ENCODE results near the gene ZNF213. TPM values are rescaled to one million over a fixed set of nuclear protein-coding genes. Genes with fewer than 3 reads are reported as not detected.

ZNF213 gene
- total and polyA plus RNA-seq, 2 experiments from 2014 or later = 2.9 to 10.4 TPM

GRCh38 chr16:3147757-3148104 is 12.9 kb downstream of the ZNF213 start:
- ATAC-seq (no peak), DNase-seq (ENCODE audit: low spot score) (no peak)
- no peak overlapping the region for H3K4me3 Mint-ChIP-seq
- H3K4me1 ChIP-seq (ENCODE audit: insufficient read depth) = peaks cover 5% of the 10 kb centered on the region; the same call in 1 of the 2 replicates
- no peak overlapping the region for H3K4me2 ChIP-seq
- TF ChIP-seq JUNB (IDR thresholded peaks at IDR 0.05; ENCODE audit: unreplicated experiment) (no peak), CTCF (conservative IDR thresholded peaks at IDR 0.05; ENCODE audit: low read depth in 2 of 2) (no peak), ETS1 (IDR thresholded peaks at IDR 0.05) (no peak), NANOG (IDR thresholded peaks at IDR 0.05; ENCODE audit: borderline replicate concordance) (no peak), ZNF114 (CRISPR knock-in tag; IDR thresholded peaks at IDR 0.05) (no peak), EZH2 (IDR thresholded peaks at IDR 0.05; ENCODE audit: low read depth, unreplicated experiment) (no peak), ZNF462 (CRISPR knock-in tag; IDR thresholded peaks at IDR 0.05) (no peak), EZH2phosphoT487 (IDR thresholded peaks at IDR 0.05; ENCODE audit: unreplicated experiment) (no peak), REST (IDR thresholded peaks at IDR 0.05; ENCODE audit: unreplicated experiment) (no peak), CREB1 (CRISPR knock-in tag; IDR thresholded peaks at IDR 0.05; ENCODE audit: low read depth) (no peak), POLR2AphosphoS5 (IDR thresholded peaks at IDR 0.05; ENCODE audit: low read depth) (no peak), ZNF331 (CRISPR knock-in tag; IDR thresholded peaks at IDR 0.05; ENCODE audit: low read depth) (no peak), STAT1 (IDR thresholded peaks at IDR 0.05; ENCODE audit: unreplicated experiment) (no peak)
- H3K36me3 ChIP-seq (ENCODE audit: insufficient read depth) = no peaks in the 10 kb centered on the region
- no peak overlapping the region for H3K27ac Mint-ChIP-seq
- H3K36me3 Mint-ChIP-seq (ENCODE audit: low read depth) = peaks cover 5% of the 10 kb centered on the region; the same call in 2 of the 3 replicates
- H3K27me3 Mint-ChIP-seq (ENCODE audit: insufficient read depth, low read depth, poor library complexity) = peaks cover 32% of the 10 kb centered on the region
- H3K79me2 ChIP-seq (replicated peaks; ENCODE audit: insufficient read depth) = no peaks in the 10 kb centered on the region
- H2AFZ ChIP-seq = no peak overlapping the region
- H3K4me1 Mint-ChIP-seq = peaks cover 10% of the 10 kb centered on the region
- H3K4me3 ChIP-seq = no peak overlapping the region
- no peak overlapping the region for H3K27ac ChIP-seq (ENCODE audit: low read depth)
- H3K27me3 ChIP-seq (ENCODE audit: insufficient read depth) = peaks cover 16% of the 10 kb centered on the region
- H3K9me3 Mint-ChIP-seq = peaks cover 9% of the 10 kb centered on the region
- no peaks in the 10 kb centered on the region for H3K9me2 ChIP-seq (ENCODE audit: insufficient read depth)
- H3F3A ChIP-seq (replicated peaks; ENCODE audit: low read depth) = peaks cover 27% of the 10 kb centered on the region
- no peaks in the 10 kb centered on the region for H4K20me1 ChIP-seq (replicated peaks; ENCODE audit: insufficient read depth)
